HEK293 (cell line): ENCODE measurements around the gene APELA.

ENCODE experiments used
- TF ChIP-seq, protein P1 (sequence below): fragments of 450-650 bp; formaldehyde crosslinking; IDR thresholded peaks from 2 replicates; pipeline ENCODE4 v1.5.1; 2016; ENCODE audit warnings: missing biosample characterization, missing genetic modification characterization

APELA gene

DNA sequence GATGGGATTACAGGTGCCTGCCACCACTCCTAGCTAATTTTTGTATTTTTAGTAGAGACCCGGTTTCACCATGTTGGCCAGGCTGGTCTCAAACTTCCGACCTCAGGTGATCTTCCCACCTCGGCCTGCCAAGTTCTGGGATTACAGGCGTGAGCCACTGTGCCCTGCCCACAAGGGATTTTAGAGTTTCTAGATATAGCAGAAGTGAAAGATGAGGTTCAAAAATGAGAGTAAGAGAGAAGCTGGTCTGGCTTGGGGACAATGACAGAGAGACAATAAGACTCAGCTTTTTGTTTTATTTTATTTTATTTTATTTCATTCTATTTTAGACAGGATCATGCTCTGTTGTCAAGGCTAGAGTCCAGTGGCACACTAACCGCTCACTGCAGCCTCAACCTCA lies 69.8 kb downstream of the APELA start (continued):
- TF ChIP-seq, protein P1, sequence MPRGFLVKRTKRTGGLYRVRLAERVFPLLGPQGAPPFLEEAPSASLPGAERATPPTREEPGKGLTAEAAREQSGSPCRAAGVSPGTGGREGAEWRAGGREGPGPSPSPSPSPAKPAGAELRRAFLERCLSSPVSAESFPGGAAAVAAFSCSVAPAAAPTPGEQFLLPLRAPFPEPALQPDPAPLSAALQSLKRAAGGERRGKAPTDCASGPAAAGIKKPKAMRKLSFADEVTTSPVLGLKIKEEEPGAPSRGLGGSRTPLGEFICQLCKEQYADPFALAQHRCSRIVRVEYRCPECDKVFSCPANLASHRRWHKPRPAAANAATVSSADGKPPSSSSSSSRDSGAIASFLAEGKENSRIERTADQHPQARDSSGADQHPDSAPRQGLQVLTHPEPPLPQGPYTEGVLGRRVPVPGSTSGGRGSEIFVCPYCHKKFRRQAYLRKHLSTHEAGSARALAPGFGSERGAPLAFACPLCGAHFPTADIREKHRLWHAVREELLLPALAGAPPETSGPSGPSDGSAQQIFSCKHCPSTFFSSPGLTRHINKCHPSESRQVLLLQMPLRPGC (tag by site-specific recombination), result no peak
